Lower leg skin (tissue), 3 donors: ENCODE results near the gene PAX7.

Source experiments
- POLR2A ChIP-seq, 2 donors: fragments of 450-650 bp; IDR thresholded peaks; one replicate each; pipeline ENCODE4 v1.6.1; 2016 to 2017; ENCODE audit warnings: antibody characterized with exemption in 2 of 2, mild to moderate bottlenecking in 1 of 2, moderate library complexity in 1 of 2
- TF ChIP-seq, protein P1 (sequence below), 3 donors: fragments of 450-650 bp; IDR thresholded peaks; one replicate each; pipeline ENCODE4 v1.5.1; 2016; ENCODE audit warnings: antibody characterized with exemption in 3 of 3, mild to moderate bottlenecking in 3 of 3, moderate library complexity in 2 of 3

DNA sequence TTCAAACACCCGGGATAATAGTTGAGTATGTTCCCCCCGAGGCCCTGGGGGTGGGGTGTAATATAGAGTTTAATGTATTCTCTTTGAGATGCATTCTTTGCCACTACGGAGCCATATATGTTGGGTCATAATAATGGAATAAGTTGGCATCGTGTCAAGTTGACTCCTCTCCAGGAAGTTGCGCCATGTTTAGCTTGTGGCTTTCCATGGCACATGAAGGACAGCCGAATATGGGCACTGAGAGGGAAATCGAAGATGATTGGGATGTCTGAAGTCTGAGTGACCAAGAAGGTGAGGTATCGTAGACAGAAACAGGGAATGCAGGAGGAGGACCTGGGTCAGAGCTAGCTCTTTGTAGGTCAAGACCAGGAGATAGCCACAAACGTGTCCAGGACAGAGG lies 92.6 kb downstream of the PAX7 start:
- TF ChIP-seq, protein P1, sequence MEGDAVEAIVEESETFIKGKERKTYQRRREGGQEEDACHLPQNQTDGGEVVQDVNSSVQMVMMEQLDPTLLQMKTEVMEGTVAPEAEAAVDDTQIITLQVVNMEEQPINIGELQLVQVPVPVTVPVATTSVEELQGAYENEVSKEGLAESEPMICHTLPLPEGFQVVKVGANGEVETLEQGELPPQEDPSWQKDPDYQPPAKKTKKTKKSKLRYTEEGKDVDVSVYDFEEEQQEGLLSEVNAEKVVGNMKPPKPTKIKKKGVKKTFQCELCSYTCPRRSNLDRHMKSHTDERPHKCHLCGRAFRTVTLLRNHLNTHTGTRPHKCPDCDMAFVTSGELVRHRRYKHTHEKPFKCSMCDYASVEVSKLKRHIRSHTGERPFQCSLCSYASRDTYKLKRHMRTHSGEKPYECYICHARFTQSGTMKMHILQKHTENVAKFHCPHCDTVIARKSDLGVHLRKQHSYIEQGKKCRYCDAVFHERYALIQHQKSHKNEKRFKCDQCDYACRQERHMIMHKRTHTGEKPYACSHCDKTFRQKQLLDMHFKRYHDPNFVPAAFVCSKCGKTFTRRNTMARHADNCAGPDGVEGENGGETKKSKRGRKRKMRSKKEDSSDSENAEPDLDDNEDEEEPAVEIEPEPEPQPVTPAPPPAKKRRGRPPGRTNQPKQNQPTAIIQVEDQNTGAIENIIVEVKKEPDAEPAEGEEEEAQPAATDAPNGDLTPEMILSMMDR (IDR thresholded peaks at IDR 0.05) = no peak
- no peak for TF ChIP-seq POLR2A (IDR thresholded peaks at IDR 0.05)
